CD8-positive, alpha-beta memory T cell (primary cell): ENCODE measurements around the gene TDRD12. TPM values are rescaled to one million over a fixed set of nuclear protein-coding genes. Genes with fewer than 3 reads are reported as not detected.

Experiments used
- CTCF ChIA-PET: fragments of 350-600 bp; sonication (Branson Sonifier 250); formaldehyde crosslinking; loops from one replicate; lab custom pipeline; 2021; ENCODE audit warnings: antibody characterized with exemption; lab: Charles Lee
- POLR2A ChIA-PET: fragments of 350-600 bp; sonication (Branson Sonifier 250); formaldehyde crosslinking; loops from one replicate; lab custom pipeline; 2021; ENCODE audit warnings: antibody characterized with exemption; lab: Charles Lee
- DNase-seq, 5 donors: peaks; one replicate each; pipeline versions ENCODE4 v3.0.0 to v3.0.0-alpha.2; 2020 to 2022; ENCODE audit warnings: mixed read lengths in 1 of 5
- H3K27ac ChIP-seq: one replicate; pipeline ENCODE4 v1.7.0; 2013; ENCODE audit warnings: low read depth, mild to moderate bottlenecking, low read length, moderate library complexity
- H3K27me3 ChIP-seq: 2 replicates; pipeline ENCODE4 v1.7.0; 2013; ENCODE audit warnings: low read length, mild to moderate bottlenecking; ENCODE audit not compliant: insufficient read depth, poor library complexity, severe bottlenecking
- H3K36me3 ChIP-seq: 2 replicates; pipeline ENCODE4 v1.7.0; 2013; ENCODE audit warnings: mild to moderate bottlenecking, low read length, moderate library complexity; ENCODE audit not compliant: insufficient read depth
- H3K4me1 ChIP-seq: 2 replicates; pipeline ENCODE4 v1.7.0; 2013; ENCODE audit warnings: mild to moderate bottlenecking, low read length, moderate library complexity; ENCODE audit not compliant: insufficient read depth
- H3K4me3 ChIP-seq: 2 replicates; pipeline ENCODE4 v1.7.0; 2013; ENCODE audit warnings: mild to moderate bottlenecking, low read length
- H3K9me3 ChIP-seq: 2 replicates; pipeline ENCODE4 v1.7.0; 2013; ENCODE audit warnings: mild to moderate bottlenecking, low read length
- H3K27ac Mint-ChIP-seq, 8 donors: one replicate each; pipeline ENCODE4 v1.8.0; 2020 to 2021; ENCODE audit warnings: mixed read lengths in 8 of 8, mild to moderate bottlenecking in 6 of 8, inconsistent platforms in 3 of 8, moderate library complexity in 3 of 8
- H3K27me3 Mint-ChIP-seq, 2 donors: one replicate each; pipeline ENCODE4 v1.8.0; 2020 to 2021; ENCODE audit warnings: mixed read lengths in 2 of 2, mild to moderate bottlenecking in 1 of 2, moderate library complexity in 1 of 2
- H3K36me3 Mint-ChIP-seq, 3 donors: one replicate each; pipeline ENCODE4 v1.8.0; 2020 to 2021; ENCODE audit warnings: mixed read lengths in 3 of 3, inconsistent platforms in 1 of 3, mild to moderate bottlenecking in 1 of 3
- H3K4me1 Mint-ChIP-seq, 3 donors: one replicate each; pipeline ENCODE4 v1.8.0; 2020 to 2021; ENCODE audit warnings: mixed read lengths in 3 of 3, inconsistent platforms in 1 of 3, mild to moderate bottlenecking in 1 of 3
- H3K4me3 Mint-ChIP-seq, 7 donors: one replicate each; pipeline ENCODE4 v1.8.0; 2020 to 2021; ENCODE audit warnings: mixed read lengths in 7 of 7, mild to moderate bottlenecking in 6 of 7, moderate library complexity in 4 of 7, inconsistent platforms in 2 of 7
- H3K9me3 Mint-ChIP-seq, 5 donors: one replicate each; pipeline ENCODE4 v1.8.0; 2020 to 2022; ENCODE audit warnings: mixed read lengths in 5 of 5, mild to moderate bottlenecking in 3 of 5, moderate library complexity in 2 of 5, inconsistent platforms in 1 of 5
- polyA plus RNA-seq: library from polyadenylated mRNA; unstranded; fragments of 300-500 nt; fragmentation: Illumina TruSeq; gene quantifications from one replicate; pipeline ENCODE4 v1.2.3, GENCODE V29; 2021
- total RNA-seq, 2 experiments: library from RNA; stranded (reverse); gene quantifications; one replicate each; pipeline ENCODE4 v1.2.3, GENCODE V29; 2021

Gene TDRD12
- total and polyA plus RNA-seq, 3 experiments from 2014 or later, result 0.15 to 0.21 (median 0.20) TPM

GRCh38 chr19:32875428-32875827 is 155.9 kb downstream of the TDRD12 start:
- no peaks in the 10 kb centered on the region for H3K4me1 ChIP-seq
- Mint-ChIP-seq H3K4me1 (no peaks in the 10 kb centered on the region), H3K4me3 (no peak overlapping the region), H3K36me3 (peaks cover 1 to 17% (median 6%) of the 10 kb centered on the region in 3 donors), H3K9me3 (no peaks in the 10 kb centered on the region), H3K27me3 (peaks cover 0 to 5% of the 10 kb centered on the region in 2 donors), H3K27ac (peak overlapping the region in 1 of 8 donors; percentile 68)
- H3K27ac ChIP-seq, result no peak overlapping the region
- no peak for DNase-seq
- ChIA-PET POLR2A (no interaction called here), CTCF (no interaction called here)
- H3K27me3 ChIP-seq, result no peaks in the 10 kb centered on the region
- H3K36me3 ChIP-seq, result no peaks in the 10 kb centered on the region
- no peak overlapping the region for H3K4me3 ChIP-seq
- H3K9me3 ChIP-seq, result no peaks in the 10 kb centered on the region

DNA sequence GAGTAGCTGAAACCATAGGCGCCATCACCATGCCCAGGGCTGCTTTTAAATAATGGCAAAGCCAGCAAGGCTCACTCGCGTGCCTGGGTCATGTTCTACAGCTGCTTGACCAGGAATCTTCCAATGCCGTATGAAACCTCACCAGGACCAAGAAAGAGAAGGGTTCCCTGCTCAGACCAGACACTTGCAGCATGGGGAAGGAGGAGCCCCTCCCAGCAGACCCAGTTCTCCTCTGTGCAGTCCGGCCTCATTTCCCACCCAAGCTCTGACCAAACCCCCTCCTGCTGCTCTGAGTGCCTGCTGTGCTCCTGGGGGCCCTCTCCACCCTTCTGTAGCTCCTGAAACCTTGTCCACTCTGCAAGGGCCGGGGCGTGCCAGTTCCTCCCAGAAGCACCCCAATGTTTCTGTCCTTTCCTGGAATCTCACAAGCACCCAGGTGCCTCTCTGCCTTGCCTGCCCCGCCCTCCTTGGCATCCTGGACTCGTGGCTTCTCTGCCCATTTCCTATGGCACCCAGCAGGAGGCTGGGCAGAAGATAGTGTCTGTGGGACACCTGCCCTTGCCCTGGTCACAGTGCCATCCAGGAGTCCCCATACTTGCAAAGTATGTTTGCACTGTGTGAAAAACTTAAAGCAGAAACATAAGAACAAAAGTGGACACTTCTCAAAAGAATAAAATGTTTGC is 156.8 kb downstream of the TDRD12 start:
- H3K4me1 Mint-ChIP-seq, result no peaks in the 10 kb centered on the region
- no peaks in the 10 kb centered on the region for H3K4me1 ChIP-seq
- no peaks in the 10 kb centered on the region for H3K27me3 ChIP-seq
- H3K27ac ChIP-seq, result no peak overlapping the region
- H3K4me3 ChIP-seq, result no peak overlapping the region
- H3K9me3 ChIP-seq, result no peaks in the 10 kb centered on the region
- CTCF ChIA-PET, result no interaction called here
- peaks cover 2 to 19% (median 6%) of the 10 kb centered on the region in 3 donors for H3K36me3 Mint-ChIP-seq
- H3K4me3 Mint-ChIP-seq, result no peak overlapping the region
- no peaks in the 10 kb centered on the region for H3K9me3 Mint-ChIP-seq
- POLR2A ChIA-PET, result no interaction called here
- H3K36me3 ChIP-seq, result no peaks in the 10 kb centered on the region
- no peak for DNase-seq
- H3K27me3 Mint-ChIP-seq, result peaks cover 0 to 4% of the 10 kb centered on the region in 2 donors
- peak overlapping the region in 3 of 8 donors; percentile 42 to 55 (median 51) for H3K27ac Mint-ChIP-seq

DNA sequence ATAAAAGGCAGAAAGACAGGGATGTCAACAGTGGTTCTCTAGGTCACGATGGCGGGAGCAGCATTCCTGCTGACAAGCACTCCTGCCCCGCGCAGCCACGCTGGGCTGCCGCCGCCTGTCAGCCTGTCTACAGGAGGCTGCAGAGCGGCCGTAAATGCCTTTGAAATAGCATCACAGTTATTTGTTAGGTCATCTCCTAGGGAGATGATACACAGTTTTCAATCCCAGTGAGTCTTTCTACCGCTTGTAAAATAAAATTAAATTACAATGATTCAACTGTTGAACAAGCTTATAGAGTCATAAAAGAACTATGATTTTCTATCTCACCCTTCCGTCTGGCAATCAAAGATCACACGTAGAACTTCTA is 157.3 kb downstream of the TDRD12 start:
- ChIA-PET POLR2A (no interaction called here), CTCF (no interaction called here)
- no peak for DNase-seq
- Histone ChIP-seq H3K4me1 (no peaks in the 10 kb centered on the region), H3K9me3 (no peaks in the 10 kb centered on the region), H3K4me3 (no peak overlapping the region), H3K27ac (no peak overlapping the region), H3K27me3 (no peaks in the 10 kb centered on the region), H3K36me3 (no peaks in the 10 kb centered on the region)
- Mint-ChIP-seq H3K4me3 (no peak overlapping the region), H3K4me1 (no peaks in the 10 kb centered on the region), H3K27ac (no peak overlapping the region), H3K9me3 (no peaks in the 10 kb centered on the region), H3K36me3 (peaks cover 4 to 21% (median 6%) of the 10 kb centered on the region in 3 donors), H3K27me3 (peaks cover 0 to 4% of the 10 kb centered on the region in 2 donors)

Other genes with a start within 250 kb of the TDRD12 start
- 100 to 1,000 TPM; 269 to 281 TPM for gene PDCD5, start 138.6 kb upstream of the TDRD12 start, total RNA-seq
- gene PDCD5, start 138.6 kb upstream of the TDRD12 start, polyA plus RNA-seq, result 140 TPM
- gene ANKRD27, start 44.6 kb upstream of the TDRD12 start, total RNA-seq, result 10 to 100 TPM; 38.0 to 42.4 TPM
- gene ANKRD27, start 44.6 kb upstream of the TDRD12 start, polyA plus RNA-seq, result 31.1 TPM
- under 1 TPM; 0.15 to 0.20 TPM for gene RGS9BP, start 43.9 kb upstream of the TDRD12 start, total RNA-seq
- 0.12 TPM for gene RGS9BP, start 43.9 kb upstream of the TDRD12 start, polyA plus RNA-seq
- gene NUDT19, start 27.9 kb upstream of the TDRD12 start, total RNA-seq, result 10 to 100 TPM; 19.5 to 20.6 TPM
- 5.0 TPM for gene NUDT19, start 27.9 kb upstream of the TDRD12 start, polyA plus RNA-seq
- gene SLC7A9, start 150.0 kb downstream of the TDRD12 start, total RNA-seq, result under 1 TPM; 0.24 to 0.28 TPM
- not detected for gene SLC7A9, start 150.0 kb downstream of the TDRD12 start, polyA plus RNA-seq